Thyroid gland (tissue), 4 donors: ENCODE measurements around the gene CAMTA1.

ENCODE experiments used
- POLR2A ChIP-seq, 2 donors: fragments of 450-650 bp; IDR thresholded peaks; one replicate each; pipeline ENCODE4 v1.6.1; 2017; ENCODE audit warnings: antibody characterized with exemption in 2 of 2, mild to moderate bottlenecking in 2 of 2, moderate library complexity in 1 of 2
- TF ChIP-seq, protein P1 (sequence below), 6 experiments: fragments of 200-600 bp in 3 of 6; fragments of 450-650 bp in 3 of 6; sonication (generic) in 3 of 6; IDR thresholded peaks; one replicate each; pipeline ENCODE4 v1.5.1; 2016 to 2019; ENCODE audit warnings: antibody characterized with exemption in 6 of 6, mild to moderate bottlenecking in 2 of 6, inconsistent platforms in 1 of 6, moderate library complexity in 1 of 6

DNA sequence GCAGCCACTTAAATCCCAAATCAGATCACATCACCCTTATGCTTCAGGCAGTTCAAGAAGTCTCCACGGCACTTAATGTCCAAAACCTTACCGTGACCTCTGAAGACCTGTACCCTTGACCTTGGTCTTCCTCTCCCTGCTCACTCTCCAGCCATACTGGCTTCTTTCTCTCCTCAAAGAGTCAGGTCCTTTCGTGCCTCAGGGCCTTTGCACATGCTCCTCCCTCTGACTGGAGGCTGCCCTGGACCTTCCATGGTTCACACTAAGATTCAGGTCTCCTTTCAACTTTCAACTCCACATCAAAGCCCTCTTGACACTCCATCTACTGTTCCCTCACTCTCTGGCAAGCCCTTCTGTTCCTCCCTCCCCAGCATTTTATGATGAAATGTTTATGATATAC lies 695.9 kb downstream of the CAMTA1 start:
- no peak for TF ChIP-seq POLR2A (IDR thresholded peaks at IDR 0.05)
- TF ChIP-seq, protein P1, sequence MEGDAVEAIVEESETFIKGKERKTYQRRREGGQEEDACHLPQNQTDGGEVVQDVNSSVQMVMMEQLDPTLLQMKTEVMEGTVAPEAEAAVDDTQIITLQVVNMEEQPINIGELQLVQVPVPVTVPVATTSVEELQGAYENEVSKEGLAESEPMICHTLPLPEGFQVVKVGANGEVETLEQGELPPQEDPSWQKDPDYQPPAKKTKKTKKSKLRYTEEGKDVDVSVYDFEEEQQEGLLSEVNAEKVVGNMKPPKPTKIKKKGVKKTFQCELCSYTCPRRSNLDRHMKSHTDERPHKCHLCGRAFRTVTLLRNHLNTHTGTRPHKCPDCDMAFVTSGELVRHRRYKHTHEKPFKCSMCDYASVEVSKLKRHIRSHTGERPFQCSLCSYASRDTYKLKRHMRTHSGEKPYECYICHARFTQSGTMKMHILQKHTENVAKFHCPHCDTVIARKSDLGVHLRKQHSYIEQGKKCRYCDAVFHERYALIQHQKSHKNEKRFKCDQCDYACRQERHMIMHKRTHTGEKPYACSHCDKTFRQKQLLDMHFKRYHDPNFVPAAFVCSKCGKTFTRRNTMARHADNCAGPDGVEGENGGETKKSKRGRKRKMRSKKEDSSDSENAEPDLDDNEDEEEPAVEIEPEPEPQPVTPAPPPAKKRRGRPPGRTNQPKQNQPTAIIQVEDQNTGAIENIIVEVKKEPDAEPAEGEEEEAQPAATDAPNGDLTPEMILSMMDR (IDR thresholded peaks at IDR 0.05) = no peak
